GM18498 (cell line): ENCODE data around the gene PACC1.
"Not testable (repeated sequence)": the region's sequence is repeated elsewhere in the genome, so short reads cannot be mapped to it uniquely, and the experiment has no call there.

Experiments used
- ATAC-seq: cut with Tn5 transposase; IDR thresholded peaks from one replicate; pipeline ENCODE4 v1.9.1; 2021; ENCODE audit warnings: mild to moderate bottlenecking, moderate library complexity; ENCODE audit not compliant: unreplicated experiment

PACC1 gene

DNA sequence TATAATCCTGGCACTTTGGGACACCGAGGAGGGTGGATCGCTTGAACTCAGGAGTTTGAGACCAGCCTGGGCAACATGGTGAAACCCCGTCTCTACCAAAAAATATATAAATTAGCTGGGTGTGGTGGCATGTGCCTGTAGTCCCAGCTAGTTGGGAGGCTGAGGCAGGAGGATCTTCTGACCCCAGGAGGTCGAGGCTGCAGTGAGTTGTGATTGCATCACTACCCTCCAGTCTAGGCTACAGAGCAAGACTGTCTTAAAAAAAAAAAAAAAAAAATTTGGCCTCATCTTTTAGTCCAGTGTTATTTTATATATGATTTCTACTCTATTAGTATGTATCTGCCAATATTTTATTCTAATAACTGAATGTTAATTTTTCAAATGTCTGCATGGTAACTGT is 69.8 kb downstream of the PACC1 start:
- no peak for ATAC-seq

GRCh38 chr1:212341090-212341489 is 73.6 kb downstream of the PACC1 start:
- ATAC-seq = no peak

- ATAC-seq = no peak
Observed at GRCh38 chr1:212329105-212329504, 85.6 kb downstream of the PACC1 start.

- ATAC-seq = no peak
Observed at GRCh38 chr1:212328248-212328647, 86.4 kb downstream of the PACC1 start.

DNA sequence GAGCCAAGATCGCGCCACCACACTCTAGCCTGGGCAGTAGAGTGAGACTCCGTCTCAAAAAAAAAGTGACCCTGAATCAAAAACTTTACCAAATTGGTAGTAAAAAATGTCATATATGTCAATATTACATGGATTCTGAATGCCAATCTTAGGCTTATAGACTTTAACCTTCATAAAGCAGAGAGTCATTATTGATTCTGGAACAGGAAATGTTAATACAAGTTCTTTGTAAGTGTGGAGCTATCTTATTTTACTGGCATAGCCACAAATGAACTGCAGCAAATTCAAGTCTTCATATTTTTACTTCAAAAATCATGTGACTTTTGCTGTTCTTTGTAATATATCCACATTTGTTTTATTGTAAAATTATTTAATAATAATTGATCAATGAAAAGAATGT is 88.1 kb downstream of the PACC1 start:
- no peak for ATAC-seq

DNA sequence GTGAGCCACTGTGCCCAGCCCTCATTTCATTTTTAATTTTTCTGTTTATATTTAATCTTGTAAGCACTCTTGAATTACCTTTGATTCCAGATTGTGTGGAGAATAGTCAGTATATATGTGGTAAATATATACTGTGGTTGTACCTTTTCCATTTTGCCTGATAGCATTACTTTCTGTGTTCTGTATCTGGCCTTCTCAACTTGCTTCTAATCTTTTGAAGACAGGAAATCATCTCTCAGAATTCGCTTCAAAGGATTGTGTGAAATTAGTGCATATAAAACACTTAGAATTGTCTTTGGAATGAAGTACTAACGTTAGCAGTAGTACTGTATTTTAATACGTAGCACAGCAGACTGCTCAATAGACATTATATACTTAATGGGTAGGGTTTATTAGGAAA is 91.6 kb downstream of the PACC1 start:
- no peak for ATAC-seq

GRCh38 chr1:212321031-212321430 is 93.7 kb downstream of the PACC1 start:
- not testable (repeated sequence) for ATAC-seq

DNA sequence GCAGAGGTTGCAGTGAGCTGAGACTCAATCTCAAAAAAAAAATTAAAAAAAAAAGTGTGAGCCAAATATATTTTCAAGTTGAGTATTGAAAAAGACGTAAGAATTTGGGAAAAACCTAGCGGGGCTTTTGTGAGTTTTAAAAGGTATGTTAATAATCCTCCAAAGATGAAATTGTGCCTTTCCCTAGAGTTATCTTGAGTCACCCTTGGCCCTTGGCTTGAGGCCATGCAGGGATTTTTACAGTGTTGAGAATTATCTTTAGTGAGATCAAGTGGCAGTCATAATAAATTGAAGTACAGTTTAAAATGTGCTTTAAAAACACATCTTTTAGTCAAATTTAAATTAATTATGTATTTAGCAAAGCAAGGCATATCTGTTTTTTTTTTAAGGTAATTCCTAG is 96.8 kb downstream of the PACC1 start:
- no peak for ATAC-seq

DNA sequence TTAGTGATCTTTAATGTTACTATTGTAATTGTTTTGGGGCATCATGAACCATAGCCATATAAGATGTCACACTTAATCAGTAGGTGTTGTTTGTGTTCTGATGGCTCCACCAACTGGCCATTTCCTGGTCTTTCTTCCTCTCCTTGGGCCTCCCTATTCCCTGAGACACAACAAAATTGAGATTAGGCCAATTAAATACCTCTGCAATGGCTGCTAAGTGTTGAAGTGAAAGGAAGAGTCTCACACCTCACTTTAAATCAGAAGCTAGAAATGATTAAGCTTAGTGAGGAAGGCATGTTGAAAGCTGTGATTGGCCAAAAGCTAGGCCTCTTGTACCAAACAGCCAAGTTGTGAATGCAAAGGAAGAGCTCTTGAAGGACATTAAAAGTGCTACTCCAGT is 98.8 kb downstream of the PACC1 start:
- peak; percentile 55 for ATAC-seq

DNA sequence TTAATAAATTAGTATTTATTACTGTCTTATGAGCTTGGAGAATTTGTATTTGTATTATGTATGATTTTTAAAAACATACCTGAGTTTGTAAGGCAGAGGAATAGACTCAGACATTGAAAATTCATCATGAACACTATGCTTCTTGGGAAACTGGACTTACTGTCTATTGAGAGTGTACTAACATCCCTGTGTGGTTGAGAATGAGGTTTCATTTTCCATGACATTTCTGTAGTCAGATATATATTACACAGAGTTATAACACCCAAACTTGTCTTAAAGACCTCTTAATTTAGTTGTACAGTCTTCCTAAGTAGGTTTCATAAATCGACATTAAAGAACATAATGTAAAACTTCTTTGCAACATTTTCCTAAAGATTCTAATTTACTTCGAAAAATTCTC is 99.5 kb downstream of the PACC1 start:
- no peak for ATAC-seq
